ENCODE data around the gene WFDC6. TPM values are rescaled to one million over a fixed set of nuclear protein-coding genes. Genes with fewer than 3 reads are reported as not detected.
"Not testable (repeated sequence)": the region's sequence is repeated elsewhere in the genome, so short reads cannot be mapped to it uniquely, and the experiment has no call there.

The WFDC6 gene
- total RNA-seq, 1 experiment from 2014 or later, result not detected

- POLR2A ChIA-PET, result no interaction called here
- no peak for DNase-seq (ENCODE audit: low read depth, low spot score)
- CTCF ChIA-PET, result no interaction called here
- no peak overlapping the region for H3K27ac ChIP-seq (ENCODE audit: low read length)
- H3K36me3 ChIP-seq (ENCODE audit: control insufficient read depth, insufficient read depth, low read length), result no peaks in the 10 kb centered on the region
- intact Hi-C loops (cut with micrococcal nuclease; ENCODE audit: unreplicated experiment) (no loop called here), in situ Hi-C loops (cut with HindIII; ENCODE audit: low pct_unique_long_range_greater_than_20kb, low sequenced_read_pairs) (no loop called here)
- no peak overlapping the region for H3K4me3 ChIP-seq (ENCODE audit: low read depth in 2 of 2, low read length in 2 of 2)
- ATAC-seq, result no peak
- H3K4me1 ChIP-seq (ENCODE audit: control insufficient read depth, insufficient read depth, low read length), result no peaks in the 10 kb centered on the region
- H3K9me3 ChIP-seq (ENCODE audit: control insufficient read depth, insufficient read depth, low read depth, low read length), result no peaks in the 10 kb centered on the region
- no TSS peak for BruUV-seq (replicated peaks)
- TF ChIP-seq, protein P1, sequence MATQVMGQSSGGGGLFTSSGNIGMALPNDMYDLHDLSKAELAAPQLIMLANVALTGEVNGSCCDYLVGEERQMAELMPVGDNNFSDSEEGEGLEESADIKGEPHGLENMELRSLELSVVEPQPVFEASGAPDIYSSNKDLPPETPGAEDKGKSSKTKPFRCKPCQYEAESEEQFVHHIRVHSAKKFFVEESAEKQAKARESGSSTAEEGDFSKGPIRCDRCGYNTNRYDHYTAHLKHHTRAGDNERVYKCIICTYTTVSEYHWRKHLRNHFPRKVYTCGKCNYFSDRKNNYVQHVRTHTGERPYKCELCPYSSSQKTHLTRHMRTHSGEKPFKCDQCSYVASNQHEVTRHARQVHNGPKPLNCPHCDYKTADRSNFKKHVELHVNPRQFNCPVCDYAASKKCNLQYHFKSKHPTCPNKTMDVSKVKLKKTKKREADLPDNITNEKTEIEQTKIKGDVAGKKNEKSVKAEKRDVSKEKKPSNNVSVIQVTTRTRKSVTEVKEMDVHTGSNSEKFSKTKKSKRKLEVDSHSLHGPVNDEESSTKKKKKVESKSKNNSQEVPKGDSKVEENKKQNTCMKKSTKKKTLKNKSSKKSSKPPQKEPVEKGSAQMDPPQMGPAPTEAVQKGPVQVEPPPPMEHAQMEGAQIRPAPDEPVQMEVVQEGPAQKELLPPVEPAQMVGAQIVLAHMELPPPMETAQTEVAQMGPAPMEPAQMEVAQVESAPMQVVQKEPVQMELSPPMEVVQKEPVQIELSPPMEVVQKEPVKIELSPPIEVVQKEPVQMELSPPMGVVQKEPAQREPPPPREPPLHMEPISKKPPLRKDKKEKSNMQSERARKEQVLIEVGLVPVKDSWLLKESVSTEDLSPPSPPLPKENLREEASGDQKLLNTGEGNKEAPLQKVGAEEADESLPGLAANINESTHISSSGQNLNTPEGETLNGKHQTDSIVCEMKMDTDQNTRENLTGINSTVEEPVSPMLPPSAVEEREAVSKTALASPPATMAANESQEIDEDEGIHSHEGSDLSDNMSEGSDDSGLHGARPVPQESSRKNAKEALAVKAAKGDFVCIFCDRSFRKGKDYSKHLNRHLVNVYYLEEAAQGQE (IDR thresholded peaks at IDR 0.05; ENCODE audit: insufficient read depth in 1 of 2, low read depth in 2 of 2, low read length in 1 of 2), result no peak
- TF ChIP-seq TCF7L2 (IDR thresholded peaks at IDR 0.05; ENCODE audit: low read depth, low read length) (no peak), SIN3A (IDR thresholded peaks at IDR 0.05; ENCODE audit: borderline replicate concordance, insufficient read depth, low read depth, low read length) (no peak), POLR2AphosphoS5 (IDR thresholded peaks at IDR 0.05; ENCODE audit: low read depth, low read length) (no peak)
- TF ChIP-seq, protein P2, sequence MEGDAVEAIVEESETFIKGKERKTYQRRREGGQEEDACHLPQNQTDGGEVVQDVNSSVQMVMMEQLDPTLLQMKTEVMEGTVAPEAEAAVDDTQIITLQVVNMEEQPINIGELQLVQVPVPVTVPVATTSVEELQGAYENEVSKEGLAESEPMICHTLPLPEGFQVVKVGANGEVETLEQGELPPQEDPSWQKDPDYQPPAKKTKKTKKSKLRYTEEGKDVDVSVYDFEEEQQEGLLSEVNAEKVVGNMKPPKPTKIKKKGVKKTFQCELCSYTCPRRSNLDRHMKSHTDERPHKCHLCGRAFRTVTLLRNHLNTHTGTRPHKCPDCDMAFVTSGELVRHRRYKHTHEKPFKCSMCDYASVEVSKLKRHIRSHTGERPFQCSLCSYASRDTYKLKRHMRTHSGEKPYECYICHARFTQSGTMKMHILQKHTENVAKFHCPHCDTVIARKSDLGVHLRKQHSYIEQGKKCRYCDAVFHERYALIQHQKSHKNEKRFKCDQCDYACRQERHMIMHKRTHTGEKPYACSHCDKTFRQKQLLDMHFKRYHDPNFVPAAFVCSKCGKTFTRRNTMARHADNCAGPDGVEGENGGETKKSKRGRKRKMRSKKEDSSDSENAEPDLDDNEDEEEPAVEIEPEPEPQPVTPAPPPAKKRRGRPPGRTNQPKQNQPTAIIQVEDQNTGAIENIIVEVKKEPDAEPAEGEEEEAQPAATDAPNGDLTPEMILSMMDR (IDR thresholded peaks at IDR 0.05), result no peak
- H3K27me3 ChIP-seq (ENCODE audit: control insufficient read depth, insufficient read depth, low read length), result peaks cover under 1% of the 10 kb centered on the region; the same call in 1 of the 2 replicates
Observed at GRCh38 chr20:45576995-45577394, 37.7 kb upstream of the WFDC6 start.

GRCh38 chr20:45575931-45576330, 36.6 kb upstream of the WFDC6 start:
- no peaks in the 10 kb centered on the region for H3K9me3 ChIP-seq (ENCODE audit: control insufficient read depth, insufficient read depth, low read depth, low read length)
- no peaks in the 10 kb centered on the region for H3K4me1 ChIP-seq (ENCODE audit: control insufficient read depth, insufficient read depth, low read length)
- BruUV-seq (replicated peaks), result no TSS peak
- H3K27ac ChIP-seq (ENCODE audit: low read length), result no peak overlapping the region
- no peak overlapping the region for H3K4me3 ChIP-seq (ENCODE audit: low read depth in 2 of 2, low read length in 2 of 2)
- no peaks in the 10 kb centered on the region for H3K36me3 ChIP-seq (ENCODE audit: control insufficient read depth, insufficient read depth, low read length)
- intact Hi-C loops (cut with micrococcal nuclease; ENCODE audit: unreplicated experiment) (no loop called here), in situ Hi-C loops (cut with HindIII; ENCODE audit: low pct_unique_long_range_greater_than_20kb, low sequenced_read_pairs) (no loop called here)
- no peak for DNase-seq (ENCODE audit: low read depth, low spot score)
- H3K27me3 ChIP-seq (ENCODE audit: control insufficient read depth, insufficient read depth, low read length), result no peaks in the 10 kb centered on the region; the same call in 1 of the 2 replicates
- ChIA-PET CTCF (no interaction called here), POLR2A (no interaction called here)
- no peak for ATAC-seq
- TF ChIP-seq POLR2AphosphoS5 (IDR thresholded peaks at IDR 0.05; ENCODE audit: low read depth, low read length) (no peak), TCF7L2 (IDR thresholded peaks at IDR 0.05; ENCODE audit: low read depth, low read length) (no peak), SIN3A (IDR thresholded peaks at IDR 0.05; ENCODE audit: borderline replicate concordance, insufficient read depth, low read depth, low read length) (no peak)
- TF ChIP-seq, protein P1 (IDR thresholded peaks at IDR 0.05; ENCODE audit: insufficient read depth in 1 of 2, low read depth in 2 of 2, low read length in 1 of 2), result no peak
- TF ChIP-seq, protein P2 (IDR thresholded peaks at IDR 0.05), result no peak

DNA sequence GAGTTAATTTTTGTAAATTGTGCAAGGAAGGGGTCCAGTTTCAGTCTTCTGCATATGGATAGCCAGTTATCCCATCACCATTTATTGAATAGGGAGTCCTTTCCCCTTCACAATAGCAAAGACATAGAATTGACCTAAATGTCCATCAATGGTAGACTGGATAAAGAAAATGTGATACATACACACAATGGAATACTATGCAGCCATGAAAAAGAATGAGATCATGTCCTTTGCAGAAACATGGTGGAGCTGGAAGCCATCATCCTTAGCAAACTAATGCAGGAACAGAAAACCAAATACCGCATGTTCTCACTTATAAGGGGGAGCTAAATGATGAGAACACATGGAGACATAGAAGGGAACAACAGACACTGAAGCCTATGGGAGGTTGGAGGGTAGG, 30.4 kb upstream of the WFDC6 start:
- H3K4me3 ChIP-seq (ENCODE audit: low read depth in 2 of 2, low read length in 2 of 2); H3K36me3 ChIP-seq (ENCODE audit: control insufficient read depth, insufficient read depth, low read length); ATAC-seq; H3K4me1 ChIP-seq (ENCODE audit: control insufficient read depth, insufficient read depth, low read length); H3K9me3 ChIP-seq (ENCODE audit: control insufficient read depth, insufficient read depth, low read depth, low read length); H3K27me3 ChIP-seq (ENCODE audit: control insufficient read depth, insufficient read depth, low read length); in situ Hi-C loops (cut with HindIII; ENCODE audit: low pct_unique_long_range_greater_than_20kb, low sequenced_read_pairs); BruUV-seq (replicated peaks); DNase-seq (ENCODE audit: low read depth, low spot score); POLR2A ChIA-PET; H3K27ac ChIP-seq (ENCODE audit: low read length); intact Hi-C loops (cut with micrococcal nuclease; ENCODE audit: unreplicated experiment); CTCF ChIA-PET: not testable (repeated sequence)

All from Panc1 (cell line).